ENCODE results near the gene DOCK11.

Gene DOCK11

DNA sequence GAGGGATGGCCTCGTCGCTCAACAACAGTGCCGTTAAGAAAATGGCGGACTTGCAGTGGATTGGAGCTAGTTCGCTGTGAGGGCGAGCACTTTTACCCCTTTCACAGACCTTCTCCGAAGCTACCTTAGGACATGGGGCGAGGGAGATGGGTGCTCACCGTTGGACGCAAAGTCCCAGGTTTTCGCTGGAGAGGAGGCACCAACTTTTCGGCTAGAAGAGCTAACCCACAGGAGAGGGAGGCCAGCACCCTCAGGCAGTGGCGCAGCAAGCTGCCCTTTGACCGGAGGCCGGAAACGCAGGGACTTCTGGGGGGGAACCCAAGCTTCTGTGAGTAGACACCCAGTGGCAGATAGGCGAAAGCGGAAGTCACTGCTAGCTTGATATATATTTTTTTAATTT is 138.7 kb downstream of the DOCK11 start:
- no peak for DNase-seq (ENCODE audit: low read depth)
- TF ChIP-seq, protein P1, sequence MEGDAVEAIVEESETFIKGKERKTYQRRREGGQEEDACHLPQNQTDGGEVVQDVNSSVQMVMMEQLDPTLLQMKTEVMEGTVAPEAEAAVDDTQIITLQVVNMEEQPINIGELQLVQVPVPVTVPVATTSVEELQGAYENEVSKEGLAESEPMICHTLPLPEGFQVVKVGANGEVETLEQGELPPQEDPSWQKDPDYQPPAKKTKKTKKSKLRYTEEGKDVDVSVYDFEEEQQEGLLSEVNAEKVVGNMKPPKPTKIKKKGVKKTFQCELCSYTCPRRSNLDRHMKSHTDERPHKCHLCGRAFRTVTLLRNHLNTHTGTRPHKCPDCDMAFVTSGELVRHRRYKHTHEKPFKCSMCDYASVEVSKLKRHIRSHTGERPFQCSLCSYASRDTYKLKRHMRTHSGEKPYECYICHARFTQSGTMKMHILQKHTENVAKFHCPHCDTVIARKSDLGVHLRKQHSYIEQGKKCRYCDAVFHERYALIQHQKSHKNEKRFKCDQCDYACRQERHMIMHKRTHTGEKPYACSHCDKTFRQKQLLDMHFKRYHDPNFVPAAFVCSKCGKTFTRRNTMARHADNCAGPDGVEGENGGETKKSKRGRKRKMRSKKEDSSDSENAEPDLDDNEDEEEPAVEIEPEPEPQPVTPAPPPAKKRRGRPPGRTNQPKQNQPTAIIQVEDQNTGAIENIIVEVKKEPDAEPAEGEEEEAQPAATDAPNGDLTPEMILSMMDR (IDR thresholded peaks at IDR 0.05; ENCODE audit: low read length, missing control alignments), result no peak
- no peak overlapping the region for H3K4me3 ChIP-seq (replicated peaks; ENCODE audit: low read depth, low read length)

DNA sequence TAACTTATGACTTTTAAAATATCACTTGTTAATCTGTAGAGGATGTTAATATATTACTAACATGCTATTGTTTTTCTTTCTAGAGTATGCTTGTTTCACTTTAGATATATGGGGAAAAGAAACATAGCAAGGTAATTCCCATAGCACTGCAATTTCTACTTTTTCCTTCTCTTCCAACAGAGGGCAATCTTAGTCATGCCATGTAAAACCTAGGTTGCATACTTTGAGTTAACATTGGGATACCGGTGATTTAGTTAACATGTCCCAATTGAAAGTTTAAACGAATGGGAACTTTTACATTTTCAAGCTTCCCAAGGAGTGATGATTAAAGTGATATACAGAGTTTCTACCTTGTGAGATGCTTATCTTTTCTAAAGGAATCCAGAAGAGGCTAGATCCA is 142.4 kb downstream of the DOCK11 start:
- H3K4me3 ChIP-seq (replicated peaks; ENCODE audit: low read depth, low read length), result no peak overlapping the region
- TF ChIP-seq, protein P1 (IDR thresholded peaks at IDR 0.05; ENCODE audit: low read length, missing control alignments), result peak; percentile 36
- DNase-seq (ENCODE audit: low read depth), result peak; percentile 26

- TF ChIP-seq, protein P1 (IDR thresholded peaks at IDR 0.05; ENCODE audit: low read length, missing control alignments), result peak; percentile 50
- peak; percentile 70 for DNase-seq (ENCODE audit: low read depth)
- H3K4me3 ChIP-seq (replicated peaks; ENCODE audit: low read depth, low read length), result no peak overlapping the region
Measured at GRCh38 chrX:118644378-118644777, 148.8 kb downstream of the DOCK11 start.

DNA sequence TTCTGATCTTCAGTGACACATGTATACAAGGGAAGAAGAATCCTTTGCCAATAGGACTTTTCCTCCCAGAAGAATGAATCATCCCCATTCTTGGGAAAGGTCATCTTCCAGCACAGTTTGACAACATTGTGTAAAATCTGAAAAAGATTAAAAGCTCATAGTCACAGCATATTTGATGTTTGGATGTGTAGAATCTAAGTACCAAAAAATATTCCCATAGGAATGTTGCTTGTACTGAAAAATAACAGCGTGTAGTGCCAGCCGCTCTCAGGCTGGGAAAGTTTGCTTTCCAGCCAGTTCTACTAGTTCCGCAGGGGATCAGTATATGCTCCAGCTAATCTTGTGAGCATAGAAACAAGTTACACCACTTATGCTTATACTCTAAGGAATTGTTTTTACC is 157.1 kb downstream of the DOCK11 start:
- DNase-seq (ENCODE audit: low read depth), result peak; percentile 43
- no peak overlapping the region for H3K4me3 ChIP-seq (replicated peaks; ENCODE audit: low read depth, low read length)
- TF ChIP-seq, protein P1 (IDR thresholded peaks at IDR 0.05; ENCODE audit: low read length, missing control alignments), result no peak

GRCh38 chrX:118654331-118654730 is 158.7 kb downstream of the DOCK11 start:
- TF ChIP-seq, protein P1 (IDR thresholded peaks at IDR 0.05; ENCODE audit: low read length, missing control alignments), result no peak
- DNase-seq (ENCODE audit: low read depth), result no peak
- H3K4me3 ChIP-seq (replicated peaks; ENCODE audit: low read depth, low read length), result no peak overlapping the region

GRCh38 chrX:118655561-118656246 is 160.1 kb downstream of the DOCK11 start:
- TF ChIP-seq, protein P1 (IDR thresholded peaks at IDR 0.05; ENCODE audit: low read length, missing control alignments), result no peak
- peak; percentile 13 for DNase-seq (ENCODE audit: low read depth)
- H3K4me3 ChIP-seq (replicated peaks; ENCODE audit: low read depth, low read length), result no peak overlapping the region

DNA sequence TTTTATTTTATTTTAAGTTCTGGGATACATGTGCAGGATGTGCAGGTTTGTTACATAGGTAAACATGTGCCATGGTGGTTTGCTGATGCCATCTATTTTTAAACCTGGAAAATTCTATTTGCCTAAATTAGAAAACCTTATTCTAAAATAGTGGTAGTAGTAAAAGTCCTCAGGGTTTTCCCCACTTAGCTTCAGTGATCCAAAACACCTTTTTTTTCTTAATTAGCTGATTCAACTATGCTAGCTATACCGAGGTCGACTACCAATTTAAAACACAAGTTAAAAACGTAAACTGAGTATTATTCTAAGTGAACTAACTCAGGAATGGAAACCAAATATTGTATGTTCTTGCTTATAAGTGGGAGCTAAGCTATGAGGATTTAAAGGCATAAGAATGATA is 161.8 kb downstream of the DOCK11 start:
- no peak for DNase-seq (ENCODE audit: low read depth)
- TF ChIP-seq, protein P1 (IDR thresholded peaks at IDR 0.05; ENCODE audit: low read length, missing control alignments), result no peak
- no peak overlapping the region for H3K4me3 ChIP-seq (replicated peaks; ENCODE audit: low read depth, low read length)

Data from fibroblast of pulmonary artery (primary cell).